PC-9 (cell line): ENCODE results near the gene C5.

Experiments
- EZH2 ChIP-seq: fragments of 200-600 bp; sonication (generic); IDR thresholded peaks from 2 replicates; pipeline ENCODE4 v1.8.0; 2017; ENCODE audit warnings: antibody characterized with exemption, low read depth
- TF ChIP-seq, protein P1 (sequence below): fragments of 200-600 bp; sonication (generic); conservative IDR thresholded peaks from 2 replicates; pipeline ENCODE4 v1.6.1; 2017; ENCODE audit warnings: mixed run types, antibody characterized with exemption, mild to moderate bottlenecking, moderate library complexity

DNA sequence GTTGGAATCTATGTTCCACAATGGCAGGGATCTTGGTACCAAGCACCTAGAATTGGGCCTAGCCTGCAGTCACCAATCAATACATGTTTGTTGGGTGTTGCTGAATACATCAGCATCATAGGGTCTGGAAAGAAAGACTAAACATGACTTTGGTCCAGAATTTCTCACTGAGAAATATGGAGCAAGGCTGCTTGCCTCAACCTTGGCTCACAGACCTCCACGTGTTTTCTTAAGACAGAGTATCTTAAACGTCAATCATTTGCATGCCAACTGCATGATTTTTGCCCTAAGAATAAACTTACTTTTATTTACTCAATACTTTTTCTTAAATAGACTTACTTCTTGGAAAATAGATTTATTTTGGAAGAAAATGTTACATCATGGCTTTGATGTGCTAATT lies 100.8 kb downstream of the C5 start:
- TF ChIP-seq, protein P1, sequence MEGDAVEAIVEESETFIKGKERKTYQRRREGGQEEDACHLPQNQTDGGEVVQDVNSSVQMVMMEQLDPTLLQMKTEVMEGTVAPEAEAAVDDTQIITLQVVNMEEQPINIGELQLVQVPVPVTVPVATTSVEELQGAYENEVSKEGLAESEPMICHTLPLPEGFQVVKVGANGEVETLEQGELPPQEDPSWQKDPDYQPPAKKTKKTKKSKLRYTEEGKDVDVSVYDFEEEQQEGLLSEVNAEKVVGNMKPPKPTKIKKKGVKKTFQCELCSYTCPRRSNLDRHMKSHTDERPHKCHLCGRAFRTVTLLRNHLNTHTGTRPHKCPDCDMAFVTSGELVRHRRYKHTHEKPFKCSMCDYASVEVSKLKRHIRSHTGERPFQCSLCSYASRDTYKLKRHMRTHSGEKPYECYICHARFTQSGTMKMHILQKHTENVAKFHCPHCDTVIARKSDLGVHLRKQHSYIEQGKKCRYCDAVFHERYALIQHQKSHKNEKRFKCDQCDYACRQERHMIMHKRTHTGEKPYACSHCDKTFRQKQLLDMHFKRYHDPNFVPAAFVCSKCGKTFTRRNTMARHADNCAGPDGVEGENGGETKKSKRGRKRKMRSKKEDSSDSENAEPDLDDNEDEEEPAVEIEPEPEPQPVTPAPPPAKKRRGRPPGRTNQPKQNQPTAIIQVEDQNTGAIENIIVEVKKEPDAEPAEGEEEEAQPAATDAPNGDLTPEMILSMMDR: no peak
- no peak for TF ChIP-seq EZH2
